HFFc6 (cell line): ENCODE results near the gene CDH8. TPM values are rescaled to one million over a fixed set of nuclear protein-coding genes. Genes with fewer than 3 reads are reported as not detected.

ENCODE experiments used
- DNase-seq: peaks from one replicate; pipeline ENCODE4 v3.0.0-alpha.2; 2018
- H3K27ac Mint-ChIP-seq: 2 replicates; pipeline ENCODE4 v1.8.0; 2020; ENCODE audit warnings: mild to moderate bottlenecking, mixed read lengths
- H3K27me3 Mint-ChIP-seq: 2 replicates; pipeline ENCODE4 v1.8.0; 2021; ENCODE audit warnings: mild to moderate bottlenecking, moderate library complexity, mixed read lengths; ENCODE audit not compliant: insufficient read depth
- H3K36me3 Mint-ChIP-seq: 2 replicates; pipeline ENCODE4 v1.8.0; 2021; ENCODE audit warnings: low read depth, mixed read lengths
- H3K4me1 Mint-ChIP-seq: 2 replicates; pipeline ENCODE4 v1.8.0; 2020; ENCODE audit warnings: low read depth, mixed read lengths
- H3K4me3 Mint-ChIP-seq: 2 replicates; pipeline ENCODE4 v1.8.0; 2020; ENCODE audit warnings: mild to moderate bottlenecking, moderate library complexity, mixed read lengths
- H3K9me3 Mint-ChIP-seq: 2 replicates; pipeline ENCODE4 v1.8.0; 2020; ENCODE audit warnings: mild to moderate bottlenecking, mixed read lengths
- total RNA-seq, 6 experiments: library from RNA; stranded (reverse); fragmentation: NEBNext Ultra II Directional; extraction: Animal tissue kit (Norgen Biotek cat#: 25700); gene quantifications; 2 replicates in 1 of 6; 3 replicates in 5 of 6; pipeline ENCODE4 v1.2.3, GENCODE V29; 2021
- TF ChIP-seq, protein P1 (sequence below): fragments of 200-600 bp; sonication (generic); IDR thresholded peaks from 2 replicates; pipeline ENCODE4 v1.5.0; 2021; ENCODE audit warnings: antibody characterized with exemption, mild to moderate bottlenecking

CDH8 gene
- total RNA-seq, 6 experiments from 2014 or later = not detected

DNA sequence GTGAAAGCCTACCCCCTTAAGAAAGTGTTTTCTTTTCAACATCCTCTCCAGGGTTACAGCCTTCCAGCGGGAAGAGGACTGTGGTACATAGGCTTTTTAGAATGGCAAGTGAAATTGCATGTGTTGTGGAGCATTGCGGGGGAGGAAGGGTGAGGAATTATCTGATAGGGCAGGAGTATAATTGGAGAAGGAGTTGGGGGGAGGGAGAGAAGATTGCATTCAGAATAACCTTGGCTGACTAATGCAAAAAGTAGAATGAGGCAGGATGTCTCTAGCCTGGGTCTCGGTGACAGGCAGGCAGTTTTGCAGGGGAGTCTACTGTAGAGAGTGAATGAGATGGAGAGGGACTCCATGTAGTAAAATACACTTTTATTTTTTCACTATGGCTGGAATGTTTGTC lies 2.4 kb upstream of the CDH8 start:
- TF ChIP-seq, protein P1, sequence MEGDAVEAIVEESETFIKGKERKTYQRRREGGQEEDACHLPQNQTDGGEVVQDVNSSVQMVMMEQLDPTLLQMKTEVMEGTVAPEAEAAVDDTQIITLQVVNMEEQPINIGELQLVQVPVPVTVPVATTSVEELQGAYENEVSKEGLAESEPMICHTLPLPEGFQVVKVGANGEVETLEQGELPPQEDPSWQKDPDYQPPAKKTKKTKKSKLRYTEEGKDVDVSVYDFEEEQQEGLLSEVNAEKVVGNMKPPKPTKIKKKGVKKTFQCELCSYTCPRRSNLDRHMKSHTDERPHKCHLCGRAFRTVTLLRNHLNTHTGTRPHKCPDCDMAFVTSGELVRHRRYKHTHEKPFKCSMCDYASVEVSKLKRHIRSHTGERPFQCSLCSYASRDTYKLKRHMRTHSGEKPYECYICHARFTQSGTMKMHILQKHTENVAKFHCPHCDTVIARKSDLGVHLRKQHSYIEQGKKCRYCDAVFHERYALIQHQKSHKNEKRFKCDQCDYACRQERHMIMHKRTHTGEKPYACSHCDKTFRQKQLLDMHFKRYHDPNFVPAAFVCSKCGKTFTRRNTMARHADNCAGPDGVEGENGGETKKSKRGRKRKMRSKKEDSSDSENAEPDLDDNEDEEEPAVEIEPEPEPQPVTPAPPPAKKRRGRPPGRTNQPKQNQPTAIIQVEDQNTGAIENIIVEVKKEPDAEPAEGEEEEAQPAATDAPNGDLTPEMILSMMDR = no peak
- Mint-ChIP-seq H3K9me3 (peaks cover 12% of the 10 kb centered on the region), H3K27ac (no peak overlapping the region), H3K36me3 (peaks cover 7% of the 10 kb centered on the region; the same call in 1 of the 2 replicates), H3K4me3 (no peak overlapping the region), H3K27me3 (no peaks in the 10 kb centered on the region), H3K4me1 (no peaks in the 10 kb centered on the region)
- DNase-seq = no peak

DNA sequence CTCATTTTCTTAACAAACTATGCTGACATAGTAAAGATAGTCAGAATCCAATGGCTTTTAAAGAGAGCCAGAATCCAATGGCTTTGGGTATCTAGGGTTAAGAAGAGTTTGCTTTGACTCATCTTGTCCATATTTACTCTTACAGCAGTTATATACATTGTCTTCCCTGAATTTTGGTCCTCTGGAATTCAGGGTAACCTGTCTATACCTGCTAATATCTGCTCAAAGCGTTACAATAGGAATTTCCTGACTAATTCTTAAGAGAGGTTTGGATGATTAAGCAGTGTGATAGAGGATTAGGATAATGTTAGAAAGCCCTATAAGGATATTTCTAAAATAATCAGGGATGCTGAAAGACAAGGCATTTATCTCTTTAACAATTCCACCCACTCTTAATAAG lies 2.0 kb upstream of the CDH8 start:
- Mint-ChIP-seq H3K36me3 (peaks cover 7% of the 10 kb centered on the region; the same call in 1 of the 2 replicates), H3K27me3 (no peaks in the 10 kb centered on the region), H3K9me3 (peaks cover 12% of the 10 kb centered on the region), H3K27ac (no peak overlapping the region), H3K4me3 (no peak overlapping the region), H3K4me1 (no peaks in the 10 kb centered on the region)
- TF ChIP-seq, protein P1 = no peak
- no peak for DNase-seq

DNA sequence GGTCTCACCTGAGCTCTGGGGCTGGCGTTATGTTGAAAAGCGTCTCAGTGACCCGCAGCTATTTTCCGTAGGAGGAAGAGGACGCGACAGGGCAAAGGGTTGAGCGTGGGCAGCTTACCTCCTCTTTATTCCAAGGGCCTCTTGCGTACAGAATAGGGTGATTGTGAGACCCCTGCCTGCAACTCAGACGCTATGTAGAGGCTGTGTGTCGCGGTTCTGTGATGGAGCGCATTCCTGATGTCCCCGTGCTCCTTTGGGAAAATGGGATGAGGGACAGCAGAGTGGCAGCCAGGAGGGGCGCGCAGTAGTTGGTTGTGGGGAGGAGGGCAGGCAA lies 531 bp upstream of the CDH8 start:
- Mint-ChIP-seq H3K4me1 (no peaks in the 10 kb centered on the region), H3K27ac (no peak overlapping the region), H3K27me3 (no peaks in the 10 kb centered on the region), H3K4me3 (no peak overlapping the region), H3K36me3 (peaks cover 7% of the 10 kb centered on the region; the same call in 1 of the 2 replicates), H3K9me3 (peaks cover 15% of the 10 kb centered on the region)
- TF ChIP-seq, protein P1 = no peak
- no peak for DNase-seq

DNA sequence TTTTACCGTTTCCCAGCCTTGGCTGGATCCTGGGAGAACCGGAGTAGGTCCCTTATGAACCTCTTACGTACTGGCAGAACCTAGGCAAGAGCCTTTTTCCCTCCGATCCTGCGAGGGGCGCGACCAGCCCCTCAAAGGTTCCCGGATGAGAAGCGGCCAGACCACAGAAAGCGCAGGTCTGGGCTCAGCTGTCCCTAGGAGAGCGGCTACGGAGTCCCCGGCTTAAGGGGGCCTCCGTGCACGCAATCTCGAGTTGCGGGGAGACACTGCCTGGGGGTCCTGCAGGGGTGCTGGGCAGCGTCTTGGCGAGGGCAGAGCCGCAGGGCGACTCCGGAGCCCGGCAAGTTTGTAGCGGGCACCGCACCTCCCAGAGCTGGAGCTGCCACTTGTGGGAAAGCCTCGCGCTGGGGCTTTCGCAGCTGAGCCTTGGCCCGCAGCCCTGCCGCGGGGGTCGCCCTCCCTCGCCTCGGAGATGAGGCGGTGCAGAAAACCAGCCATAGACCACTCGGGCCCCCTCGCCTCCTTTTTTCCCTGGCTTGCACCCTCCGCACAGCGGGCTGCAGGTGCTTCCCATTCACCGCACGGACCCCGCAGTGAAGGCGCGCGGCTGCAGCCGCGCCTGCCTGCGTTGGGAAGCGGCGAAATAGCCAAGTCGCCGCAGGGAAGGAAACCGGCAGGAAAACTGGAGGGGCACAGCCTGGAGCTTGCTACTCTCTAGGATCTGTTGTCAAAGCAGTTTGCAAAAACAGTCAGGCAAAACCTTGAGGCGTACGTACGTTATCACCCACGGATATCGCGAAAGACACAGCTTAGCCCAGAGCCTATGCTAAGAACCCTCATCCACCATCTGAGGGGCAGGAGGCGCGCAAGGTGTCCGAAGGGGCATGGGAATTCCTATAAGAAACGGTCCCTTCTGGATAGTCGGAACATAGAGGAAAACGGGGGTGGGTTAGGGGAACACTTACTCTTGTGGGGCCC lies 834 bp downstream of the CDH8 start:
- Mint-ChIP-seq H3K27me3 (no peaks in the 10 kb centered on the region), H3K36me3 (peaks cover 7% of the 10 kb centered on the region; the same call in 1 of the 2 replicates), H3K9me3 (peaks cover 22% of the 10 kb centered on the region), H3K4me1 (no peaks in the 10 kb centered on the region), H3K4me3 (no peak overlapping the region), H3K27ac (no peak overlapping the region)
- TF ChIP-seq, protein P1 = no peak
- no peak for DNase-seq

DNA sequence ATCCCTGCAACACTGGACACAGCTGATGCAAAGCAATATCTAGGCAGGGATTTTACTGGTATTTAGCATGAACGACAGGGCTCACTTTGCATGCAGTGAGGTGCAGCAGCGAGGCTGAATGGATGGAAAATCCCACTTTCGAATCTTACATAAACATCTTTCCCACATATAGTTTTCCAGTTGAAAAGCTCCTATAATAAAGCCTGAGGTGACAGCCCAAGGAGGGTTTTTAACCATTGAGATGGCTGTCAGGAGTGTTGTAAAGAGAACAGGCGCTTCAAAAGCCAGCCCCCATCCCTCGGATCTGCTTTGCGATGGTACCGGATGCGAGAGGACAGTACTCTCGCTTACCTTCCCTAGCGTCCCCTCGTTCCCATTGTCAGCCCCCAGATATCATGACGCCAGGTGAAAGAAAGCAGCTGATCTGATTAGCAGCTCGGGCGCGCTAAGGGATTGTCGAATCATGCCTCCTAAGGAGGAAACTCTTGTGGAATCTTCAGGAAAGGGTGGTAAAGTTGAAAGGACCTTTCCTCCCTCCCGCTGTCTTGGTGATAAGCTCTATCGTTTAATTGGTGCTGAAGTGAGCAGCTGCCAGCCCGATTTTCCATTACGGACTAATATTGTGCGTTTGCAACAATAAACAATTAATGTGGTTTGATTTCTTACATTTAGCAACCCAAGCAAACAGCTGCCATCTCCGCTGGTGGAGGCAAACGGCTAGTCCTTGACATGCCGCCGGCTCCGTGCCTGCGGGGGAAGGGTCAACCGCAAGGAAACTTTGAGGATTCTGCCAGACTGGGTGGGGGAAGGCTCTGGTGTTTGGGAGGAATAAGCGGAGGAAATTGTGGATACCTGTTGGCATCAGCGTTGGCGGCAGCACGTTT lies 1.8 kb downstream of the CDH8 start:
- Mint-ChIP-seq H3K27ac (no peak overlapping the region), H3K9me3 (peaks cover 22% of the 10 kb centered on the region), H3K4me3 (peak overlapping the region; percentile 37; the same call in 1 of the 2 replicates), H3K36me3 (peaks cover 7% of the 10 kb centered on the region; the same call in 1 of the 2 replicates), H3K4me1 (no peaks in the 10 kb centered on the region), H3K27me3 (no peaks in the 10 kb centered on the region)
- TF ChIP-seq, protein P1 = no peak
- DNase-seq = no peak
